SK-MEL-5 (cell line): Measurements from ENCODE around the gene TRMT11. TPM values are rescaled to one million over a fixed set of nuclear protein-coding genes. Genes with fewer than 3 reads are reported as not detected.
"Not testable (repeated sequence)": the region's sequence is repeated elsewhere in the genome, so short reads cannot be mapped to it uniquely, and the experiment has no call there.

Experiments
- DNase-seq: peaks from one replicate; pipeline ENCODE4 v3.0.0-alpha.2; 2016; ENCODE audit warnings: low read depth, low spot score
- in situ Hi-C: cut with HindIII; loops from 2 replicates; pipeline ENCODE4 v1.10.0; 2016; ENCODE audit warnings: low sequenced_read_pairs, high pct_unique_total_duplicates, low pct_unique_long_range_greater_than_20kb
- total RNA-seq: library from RNA; depleted of rRNA; stranded (reverse); fragments of >200 nt; shearing (Covaris generic); gene quantifications from 2 replicates; pipeline ENCODE4 v1.2.3, GENCODE V29; 2014

TRMT11 gene
- total RNA-seq, 1 experiment from 2014 or later, result 21.1 TPM

- in situ Hi-C loops, result no loop called here
- DNase-seq, result no peak
Measured at GRCh38 chr6:125984311-125984710, 2.0 kb upstream of the TRMT11 start.

GRCh38 chr6:125985522-125985921, 818 bp upstream of the TRMT11 start:
- no peak for DNase-seq
- in situ Hi-C loops, result no loop called here

- DNase-seq, result no peak
- in situ Hi-C loops, result no loop called here
Measured at GRCh38 chr6:125985979-125986300, 400 bp upstream of the TRMT11 start.

- in situ Hi-C loops, result no loop called here
- peak; percentile 11 for DNase-seq
Measured at GRCh38 chr6:125987026-125987617, 782 bp downstream of the TRMT11 start.

- in situ Hi-C loops, result no loop called here
- no peak for DNase-seq
Measured at GRCh38 chr6:125988280-125988679, 1.9 kb downstream of the TRMT11 start.

GRCh38 chr6:125989631-125990030, 3.3 kb downstream of the TRMT11 start:
- no peak for DNase-seq
- in situ Hi-C loops, result no loop called here

- no peak for DNase-seq
- in situ Hi-C loops, result no loop called here
Measured at GRCh38 chr6:125991653-125992052, 5.3 kb downstream of the TRMT11 start.

- in situ Hi-C loops, result no loop called here
Measured at GRCh38 chr6:125994670-125995488, 8.5 kb downstream of the TRMT11 start.

GRCh38 chr6:125995972-125996580, 9.7 kb downstream of the TRMT11 start:
- DNase-seq, result peak; percentile 74

More at GRCh38 chr6:125994670-125995488, 8.5 kb downstream of the TRMT11 start:
- no peak for DNase-seq

GRCh38 chr6:126002755-126003679, 16.7 kb downstream of the TRMT11 start:
- in situ Hi-C loops, result no loop called here
- DNase-seq, result peak; percentile 27

More at GRCh38 chr6:125995972-125996580, 9.7 kb downstream of the TRMT11 start:
- in situ Hi-C loops, result no loop called here

GRCh38 chr6:126007800-126008199, 21.5 kb downstream of the TRMT11 start:
- no peak for DNase-seq
- in situ Hi-C loops, result no loop called here

GRCh38 chr6:126010040-126010439, 23.7 kb downstream of the TRMT11 start:
- no peak for DNase-seq
- in situ Hi-C loops, result no loop called here

- in situ Hi-C loops, result no loop called here
- DNase-seq, result peak; percentile 2
Measured at GRCh38 chr6:126015863-126016262, 29.5 kb downstream of the TRMT11 start.

- peak; percentile 54 for DNase-seq
- in situ Hi-C loops, result no loop called here
Measured at GRCh38 chr6:126016591-126016990, 30.3 kb downstream of the TRMT11 start.

- in situ Hi-C loops, result no loop called here
- DNase-seq, result no peak
Measured at GRCh38 chr6:126017668-126018067, 31.3 kb downstream of the TRMT11 start.

- no peak for DNase-seq
- in situ Hi-C loops, result no loop called here
Measured at GRCh38 chr6:126020305-126021050, 34.1 kb downstream of the TRMT11 start.

GRCh38 chr6:126023474-126023873, 37.1 kb downstream of the TRMT11 start:
- in situ Hi-C loops, result not testable (repeated sequence)

More at GRCh38 chr6:126023474-126023873, 37.1 kb downstream of the TRMT11 start:
- DNase-seq, result not testable (repeated sequence)
